22Rv1 (cell line): ENCODE data around the gene SPEM1.

Source experiments
- CTCF ChIP-seq: fragments of 450-650 bp; IDR thresholded peaks from 2 replicates; pipeline ENCODE4 v1.5.1; 2017; ENCODE audit warnings: mild to moderate bottlenecking
- ZFX ChIP-seq: fragments of 450-650 bp; IDR thresholded peaks from 2 replicates; pipeline ENCODE4 v1.6.1; 2017; ENCODE audit warnings: antibody characterized with exemption, borderline replicate concordance

- no peak for TF ChIP-seq CTCF
- TF ChIP-seq ZFX: no peak
These were observed 19.5 kb downstream of the SPEM1 start, which contains the start of gene FGF11 for GRCh38 chr17:7439462-7440112.
